ENCODE data around the gene SNCA. TPM values are rescaled to one million over a fixed set of nuclear protein-coding genes. Genes with fewer than 3 reads are reported as not detected.

SNCA gene
- total and polyA plus RNA-seq, 7 experiments from 2014 or later: 0.49 to 3.0 (median 1.4) TPM; not detected in 1

- peaks cover 0 to 4% (median 4%) of the 10 kb centered on the region in 5 donors for H3K27me3 Mint-ChIP-seq
- POLR2A ChIA-PET: no interaction called here
- CTCF ChIA-PET: no interaction called here
Measured at GRCh38 chr4:89712827-89713226, 124.1 kb downstream of the SNCA start.

DNA sequence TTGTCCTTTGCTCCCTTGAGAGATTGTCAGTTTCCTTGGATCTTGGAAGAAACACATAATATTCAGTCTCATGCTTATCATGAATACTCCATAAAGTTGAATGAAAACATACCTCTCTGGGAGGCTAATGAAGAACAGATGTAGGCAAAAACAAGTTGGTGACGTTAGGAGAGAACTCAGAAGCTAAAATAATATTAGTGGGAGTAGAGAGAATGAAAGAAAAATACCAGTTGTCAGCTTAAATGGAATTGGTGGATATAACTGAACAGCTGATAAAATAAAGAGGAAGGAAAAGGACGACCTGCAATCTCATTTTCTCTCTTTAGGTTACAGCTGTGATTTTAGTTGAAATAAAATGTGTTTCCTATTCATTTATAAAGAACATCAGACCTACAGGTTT, 124.8 kb downstream of the SNCA start:
- H3K27me3 ChIP-seq (ENCODE audit: control insufficient read depth in 2 of 2, insufficient read depth in 2 of 2, low read length in 2 of 2): no peaks in the 10 kb centered on the region
- no peak overlapping the region for H3K27ac ChIP-seq (ENCODE audit: low read depth, low read length)
- Mint-ChIP-seq H3K27me3 (peaks cover 0 to 4% (median 4%) of the 10 kb centered on the region in 5 donors), H3K9me3 (no peaks in the 10 kb centered on the region), H3K27ac (no peak overlapping the region), H3K4me1 (peaks cover 0 to 14% (median 6%) of the 10 kb centered on the region in 7 donors), H3K4me3 (no peak overlapping the region), H3K36me3 (peaks cover 0 to 1% (median 0%) of the 10 kb centered on the region in 5 donors)
- H3K36me3 ChIP-seq (ENCODE audit: control insufficient read depth in 2 of 3, insufficient read depth in 3 of 3, low read length in 3 of 3): no peaks in the 10 kb centered on the region
- H3K4me1 ChIP-seq (ENCODE audit: control insufficient read depth in 2 of 2, insufficient read depth in 2 of 2, low read length in 2 of 2): no peaks in the 10 kb centered on the region
- ChIA-PET POLR2A (no interaction called here), CTCF (no interaction called here)
- DNase-seq (no peak), ATAC-seq (no peak)
- intact Hi-C loops (cut with micrococcal nuclease): no loop called here
- H3K4me3 ChIP-seq (ENCODE audit: low read length): no peak overlapping the region
- no peaks in the 10 kb centered on the region for H3K9me3 ChIP-seq (ENCODE audit: control insufficient read depth in 2 of 3, low read length in 3 of 3)

More at GRCh38 chr4:89712827-89713226, 124.1 kb downstream of the SNCA start:
- H3K9me3 ChIP-seq (ENCODE audit: control insufficient read depth in 2 of 3, low read length in 3 of 3): no peaks in the 10 kb centered on the region
- no peak for DNase-seq
- H3K27ac ChIP-seq (ENCODE audit: low read depth, low read length): no peak overlapping the region
- H3K36me3 ChIP-seq (ENCODE audit: control insufficient read depth in 2 of 3, insufficient read depth in 3 of 3, low read length in 3 of 3): no peaks in the 10 kb centered on the region
- Mint-ChIP-seq H3K36me3 (no peaks in the 10 kb centered on the region), H3K4me3 (no peak overlapping the region), H3K9me3 (no peaks in the 10 kb centered on the region), H3K27ac (no peak overlapping the region), H3K4me1 (peaks cover 0 to 9% (median 6%) of the 10 kb centered on the region in 7 donors)
- no peaks in the 10 kb centered on the region for H3K27me3 ChIP-seq (ENCODE audit: control insufficient read depth in 2 of 2, insufficient read depth in 2 of 2, low read length in 2 of 2)
- intact Hi-C loops (cut with micrococcal nuclease): no loop called here
- H3K4me1 ChIP-seq (ENCODE audit: control insufficient read depth in 2 of 2, insufficient read depth in 2 of 2, low read length in 2 of 2): no peaks in the 10 kb centered on the region
- no peak for ATAC-seq
- H3K4me3 ChIP-seq (ENCODE audit: low read length): no peak overlapping the region

DNA sequence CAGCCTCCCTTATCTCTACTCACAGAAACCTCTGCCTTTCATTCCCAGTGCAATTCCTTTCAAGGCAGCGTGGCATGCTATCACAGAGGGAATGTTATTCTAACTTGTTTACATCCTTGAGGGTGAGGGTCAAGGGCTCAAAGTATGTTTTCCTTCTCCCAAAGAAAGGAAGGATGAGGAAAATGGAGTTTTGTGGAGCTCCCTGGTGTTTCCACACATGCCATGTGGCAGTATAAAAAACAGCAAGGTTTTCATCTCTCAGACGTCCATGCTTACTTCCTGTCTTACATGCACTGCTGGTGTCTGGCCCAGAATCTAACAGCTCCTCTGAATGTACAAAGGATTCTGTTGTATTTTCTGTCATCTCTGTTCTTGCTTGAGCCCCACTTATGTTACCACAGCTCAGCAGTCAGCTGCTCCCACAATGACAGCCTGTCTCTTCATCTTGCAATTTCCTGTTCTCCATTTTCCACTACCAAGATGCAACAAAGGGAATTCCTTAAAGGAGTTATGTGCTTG, 128.0 kb downstream of the SNCA start:
- Histone ChIP-seq H3K9me3 (ENCODE audit: control insufficient read depth in 2 of 3, low read length in 3 of 3) (no peaks in the 10 kb centered on the region), H3K36me3 (ENCODE audit: control insufficient read depth in 2 of 3, insufficient read depth in 3 of 3, low read length in 3 of 3) (no peaks in the 10 kb centered on the region), H3K27me3 (ENCODE audit: control insufficient read depth in 2 of 2, insufficient read depth in 2 of 2, low read length in 2 of 2) (no peaks in the 10 kb centered on the region), H3K4me1 (ENCODE audit: control insufficient read depth in 2 of 2, insufficient read depth in 2 of 2, low read length in 2 of 2) (no peaks in the 10 kb centered on the region), H3K27ac (ENCODE audit: low read depth, low read length) (no peak overlapping the region), H3K4me3 (ENCODE audit: low read length) (no peak overlapping the region)
- Mint-ChIP-seq H3K27me3 (peaks cover 0 to 7% (median 0%) of the 10 kb centered on the region in 5 donors), H3K9me3 (no peaks in the 10 kb centered on the region), H3K4me3 (no peak overlapping the region), H3K4me1 (peaks cover 0 to 14% (median 6%) of the 10 kb centered on the region in 7 donors), H3K36me3 (peaks cover 0 to 3% (median 0%) of the 10 kb centered on the region in 5 donors), H3K27ac (no peak overlapping the region)
- ATAC-seq (no peak), DNase-seq (peak in 3 of 9 donors; percentile 2 to 24 (median 6))
- CTCF ChIA-PET: no interaction called here
- intact Hi-C loops (cut with micrococcal nuclease): no loop called here
- POLR2A ChIA-PET: no interaction called here

DNA sequence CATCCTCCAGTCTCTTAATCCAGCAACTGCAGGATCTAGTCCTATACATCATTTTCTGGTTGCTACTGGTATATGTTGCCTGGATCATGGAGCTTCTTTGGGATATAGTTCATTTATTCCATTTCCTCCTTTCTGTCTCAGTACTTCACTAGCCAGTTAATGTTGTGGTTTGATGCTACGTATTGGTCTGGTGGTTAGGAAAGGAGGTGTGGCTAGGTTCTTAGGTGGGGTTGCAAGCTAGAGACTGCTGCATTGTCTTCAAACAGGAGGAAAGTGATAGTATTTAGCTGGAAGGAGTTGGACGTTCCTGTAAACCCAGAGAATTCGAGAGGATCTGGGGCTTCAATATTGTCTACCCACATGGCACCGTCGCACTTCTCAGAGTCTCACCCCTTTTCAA, 129.5 kb downstream of the SNCA start:
- intact Hi-C loops (cut with micrococcal nuclease): no loop called here
- Histone ChIP-seq H3K4me3 (ENCODE audit: low read length) (no peak overlapping the region), H3K4me1 (ENCODE audit: control insufficient read depth in 2 of 2, insufficient read depth in 2 of 2, low read length in 2 of 2) (no peaks in the 10 kb centered on the region), H3K27ac (ENCODE audit: low read depth, low read length) (no peak overlapping the region), H3K36me3 (ENCODE audit: control insufficient read depth in 2 of 3, insufficient read depth in 3 of 3, low read length in 3 of 3) (no peaks in the 10 kb centered on the region), H3K9me3 (ENCODE audit: control insufficient read depth in 2 of 3, low read length in 3 of 3) (no peaks in the 10 kb centered on the region), H3K27me3 (ENCODE audit: control insufficient read depth in 2 of 2, insufficient read depth in 2 of 2, low read length in 2 of 2) (no peaks in the 10 kb centered on the region)
- no peak overlapping the region for H3K4me3 Mint-ChIP-seq
- ChIA-PET CTCF (no interaction called here), POLR2A (no interaction called here)
- H3K27me3 Mint-ChIP-seq: peaks cover 0 to 10% (median 0%) of the 10 kb centered on the region in 5 donors
- DNase-seq (no peak), ATAC-seq (no peak)
- H3K27ac Mint-ChIP-seq: no peak overlapping the region
- no peaks in the 10 kb centered on the region for H3K9me3 Mint-ChIP-seq
- peaks cover 0 to 3% (median 0%) of the 10 kb centered on the region in 5 donors for H3K36me3 Mint-ChIP-seq
- peaks cover 0 to 14% (median 6%) of the 10 kb centered on the region in 7 donors for H3K4me1 Mint-ChIP-seq

DNA sequence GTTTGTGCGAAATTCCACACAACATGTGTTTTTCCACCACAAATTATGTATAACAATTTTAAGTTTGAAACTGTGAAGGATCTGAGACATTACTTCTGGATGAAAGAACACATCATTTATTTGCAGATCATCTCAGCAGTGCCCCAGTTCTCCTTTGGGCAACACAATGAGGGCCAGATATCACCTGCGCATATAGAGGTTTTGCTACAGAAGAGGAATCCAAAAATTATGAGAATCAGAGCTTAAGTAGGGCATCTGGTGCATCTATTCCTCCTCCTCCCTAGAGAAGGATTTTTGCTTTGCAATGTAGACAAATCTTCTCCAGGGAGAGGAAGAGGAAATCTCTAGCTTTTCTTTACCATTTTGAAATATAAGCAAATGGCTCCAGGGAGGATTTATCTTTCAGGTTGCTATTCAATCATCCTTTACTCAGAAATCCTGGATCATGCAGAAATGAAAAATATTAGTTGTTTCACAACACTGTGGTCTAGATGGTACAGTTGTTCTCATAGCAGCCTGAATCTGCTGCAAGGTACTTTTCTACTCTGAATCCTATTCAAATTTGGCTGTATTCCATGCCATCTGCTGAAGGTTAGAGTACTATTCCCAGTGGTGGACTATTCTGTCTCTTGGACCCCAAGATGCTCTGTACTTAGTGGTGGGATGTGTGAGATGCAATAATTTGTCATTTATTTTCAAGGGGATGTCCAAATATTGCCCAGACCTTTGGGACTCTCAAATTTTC, 132.1 kb downstream of the SNCA start:
- ATAC-seq: no peak
- no peak overlapping the region for H3K27ac ChIP-seq (ENCODE audit: low read depth, low read length)
- ChIA-PET POLR2A (no interaction called here), CTCF (no interaction called here)
- no peaks in the 10 kb centered on the region for H3K27me3 ChIP-seq (ENCODE audit: control insufficient read depth in 2 of 2, insufficient read depth in 2 of 2, low read length in 2 of 2)
- H3K4me1 ChIP-seq (ENCODE audit: control insufficient read depth in 2 of 2, insufficient read depth in 2 of 2, low read length in 2 of 2): no peaks in the 10 kb centered on the region
- H3K4me1 Mint-ChIP-seq: peaks cover 0 to 14% (median 6%) of the 10 kb centered on the region in 7 donors
- H3K27me3 Mint-ChIP-seq: peaks cover 0 to 9% (median 4%) of the 10 kb centered on the region in 5 donors
- H3K9me3 ChIP-seq (ENCODE audit: control insufficient read depth in 2 of 3, low read length in 3 of 3): no peaks in the 10 kb centered on the region
- H3K36me3 Mint-ChIP-seq: peaks cover 0 to 3% (median 0%) of the 10 kb centered on the region in 5 donors
- intact Hi-C loops (cut with micrococcal nuclease): no loop called here
- DNase-seq: no peak
- no peak overlapping the region for H3K4me3 Mint-ChIP-seq
- no peak overlapping the region for H3K4me3 ChIP-seq (ENCODE audit: low read length)
- no peak overlapping the region for H3K27ac Mint-ChIP-seq
- H3K9me3 Mint-ChIP-seq: peaks cover 0 to 4% (median 0%) of the 10 kb centered on the region in 11 donors
- H3K36me3 ChIP-seq (ENCODE audit: control insufficient read depth in 2 of 3, insufficient read depth in 3 of 3, low read length in 3 of 3): no peaks in the 10 kb centered on the region

DNA sequence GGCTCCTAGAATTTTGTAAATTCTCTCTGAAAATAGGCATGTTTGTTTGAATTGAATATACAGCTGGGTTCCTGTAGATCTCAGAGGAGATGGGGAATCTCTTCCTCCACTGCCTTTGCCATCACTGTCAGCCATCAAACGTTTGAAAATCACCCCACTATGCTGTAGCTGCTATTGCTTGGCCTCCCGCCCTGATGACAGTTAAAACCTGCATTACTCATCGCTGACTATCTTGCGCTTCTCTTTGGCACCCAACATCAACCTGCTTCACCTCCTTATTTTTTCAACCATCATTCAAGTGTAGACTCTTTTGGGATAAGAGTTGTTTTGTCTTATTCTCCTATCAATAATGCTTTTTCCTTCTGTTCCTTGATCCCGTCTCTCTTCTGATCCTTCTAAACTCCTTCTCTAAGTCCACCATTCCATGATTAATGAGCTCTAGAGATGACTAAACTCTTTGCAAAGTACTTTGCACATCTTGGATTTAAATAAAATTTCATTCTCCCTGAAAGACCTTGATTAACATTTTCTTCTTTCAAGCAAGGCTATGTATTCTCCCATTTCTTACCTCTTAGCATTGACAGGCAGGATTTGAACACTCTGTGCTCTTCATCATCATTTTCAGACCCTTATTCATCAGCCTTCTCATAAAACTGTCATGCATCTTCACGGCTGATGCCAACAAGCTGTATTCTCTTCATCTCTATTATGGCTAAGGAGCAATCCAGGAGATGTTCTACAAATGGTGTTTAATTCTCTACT, 133.0 kb downstream of the SNCA start:
- H3K4me1 ChIP-seq (ENCODE audit: control insufficient read depth in 2 of 2, insufficient read depth in 2 of 2, low read length in 2 of 2): no peaks in the 10 kb centered on the region
- Mint-ChIP-seq H3K9me3 (peaks cover 0 to 4% (median 0%) of the 10 kb centered on the region in 11 donors), H3K4me3 (no peak overlapping the region), H3K36me3 (peaks cover 0 to 3% (median 0%) of the 10 kb centered on the region in 5 donors), H3K4me1 (peaks cover 0 to 10% (median under 1%) of the 10 kb centered on the region in 7 donors), H3K27ac (no peak overlapping the region), H3K27me3 (peaks cover 0 to 9% (median 4%) of the 10 kb centered on the region in 5 donors)
- no peaks in the 10 kb centered on the region for H3K9me3 ChIP-seq (ENCODE audit: control insufficient read depth in 2 of 3, low read length in 3 of 3)
- H3K27ac ChIP-seq (ENCODE audit: low read depth, low read length): no peak overlapping the region
- H3K36me3 ChIP-seq (ENCODE audit: control insufficient read depth in 2 of 3, insufficient read depth in 3 of 3, low read length in 3 of 3): no peaks in the 10 kb centered on the region
- POLR2A ChIA-PET: no interaction called here
- ATAC-seq: no peak
- DNase-seq: no peak
- H3K27me3 ChIP-seq (ENCODE audit: control insufficient read depth in 2 of 2, insufficient read depth in 2 of 2, low read length in 2 of 2): no peaks in the 10 kb centered on the region
- CTCF ChIA-PET: no interaction called here
- intact Hi-C loops (cut with micrococcal nuclease): no loop called here
- no peak overlapping the region for H3K4me3 ChIP-seq (ENCODE audit: low read length)

Measured in naive thymus-derived CD4-positive, alpha-beta T cell (primary cell).